LNCaP clone FGC (cell line): ENCODE measurements around the gene SMOC2.

Source experiments
- DNase-seq: peaks from one replicate; pipeline ENCODE4 v3.0.0-alpha.2; 2011; ENCODE audit warnings: low read depth
- H3K4me3 ChIP-seq: 2 replicates; pipeline ENCODE4 v1.5.1; 2011; ENCODE audit warnings: mild to moderate bottlenecking, low read depth, low read length, control low read depth
- CTCF ChIP-seq: IDR thresholded peaks from 2 replicates; pipeline ENCODE4 v1.5.1; 2012; ENCODE audit warnings: mild to moderate bottlenecking; ENCODE audit not compliant: control insufficient read depth, insufficient read depth; ENCODE audit errors: extremely low read depth

Gene SMOC2

GRCh38 chr6:168554898-168555617 lies 114.1 kb downstream of the SMOC2 start:
- no peak overlapping the region for H3K4me3 ChIP-seq
- no peak for DNase-seq
- TF ChIP-seq CTCF: no peak

DNA sequence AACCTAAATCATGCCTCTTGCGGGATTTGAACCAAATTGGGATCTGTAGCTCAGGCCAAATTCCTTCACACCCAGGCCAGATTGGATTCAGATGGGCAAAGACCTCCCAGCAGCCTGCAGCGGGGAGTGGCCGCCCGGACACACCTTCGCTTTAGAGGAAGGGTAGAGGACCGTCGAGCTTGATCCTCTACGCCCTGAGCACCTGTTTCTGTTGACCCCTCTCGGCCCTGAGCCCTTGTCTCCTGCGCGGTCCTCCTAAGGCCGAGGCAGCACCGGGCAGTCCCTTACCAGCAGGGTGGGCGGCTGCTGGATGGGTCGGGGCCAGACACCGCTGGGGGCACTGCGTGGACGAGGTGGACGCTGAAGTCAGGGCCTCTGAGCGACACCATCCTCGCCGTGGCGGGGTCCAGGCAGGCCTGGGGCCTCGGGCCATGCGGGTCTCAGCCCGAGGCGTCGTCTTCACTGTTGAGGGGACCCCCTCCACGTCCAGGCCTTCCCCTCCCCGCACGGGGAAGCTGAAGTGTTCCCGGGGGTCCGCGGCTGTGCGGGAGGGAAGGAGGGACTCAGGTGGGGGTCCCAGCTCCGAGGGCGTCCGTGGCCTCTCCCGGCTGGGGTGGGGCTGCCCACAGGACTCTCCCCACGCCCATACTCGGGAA lies 114.8 kb downstream of the SMOC2 start:
- no peak for DNase-seq
- no peak for TF ChIP-seq CTCF
- H3K4me3 ChIP-seq: no peak overlapping the region

- no peak for DNase-seq
- no peak for TF ChIP-seq CTCF
These were observed 116.5 kb downstream of the SMOC2 start for GRCh38 chr6:168557512-168557911.

GRCh38 chr6:168558686-168559085 lies 117.7 kb downstream of the SMOC2 start:
- H3K4me3 ChIP-seq: no peak overlapping the region
- TF ChIP-seq CTCF: no peak

More at GRCh38 chr6:168557512-168557911, 116.5 kb downstream of the SMOC2 start:
- no peak overlapping the region for H3K4me3 ChIP-seq

DNA sequence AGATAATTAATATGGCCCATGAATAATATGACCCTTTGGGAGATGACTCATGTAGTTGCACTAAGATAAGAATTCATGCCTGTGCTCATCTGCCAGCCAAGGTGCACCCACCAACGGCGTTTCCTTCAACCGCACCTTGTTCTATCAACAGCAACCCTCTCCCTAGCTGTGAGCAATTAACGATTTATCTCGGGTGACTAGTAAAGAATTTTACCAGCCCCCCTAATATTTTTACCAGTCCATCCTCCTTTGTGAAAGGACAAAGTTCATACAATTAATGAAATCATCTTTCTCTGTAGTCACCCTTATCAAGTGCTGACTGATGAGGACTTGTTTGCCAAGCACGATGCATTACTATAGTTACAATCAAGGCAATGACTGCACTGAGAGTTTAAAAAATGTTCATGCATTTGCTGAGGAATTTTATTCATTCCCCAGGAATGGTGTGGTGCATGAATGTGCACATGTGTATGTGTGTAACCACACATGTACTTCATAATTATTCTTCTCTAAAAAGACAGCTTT lies 118.7 kb downstream of the SMOC2 start:
- no peak for TF ChIP-seq CTCF
- H3K4me3 ChIP-seq: no peak overlapping the region
- DNase-seq: no peak

More at GRCh38 chr6:168558686-168559085, 117.7 kb downstream of the SMOC2 start:
- DNase-seq: no peak

GRCh38 chr6:168560126-168560525 lies 119.1 kb downstream of the SMOC2 start:
- no peak for DNase-seq
- no peak overlapping the region for H3K4me3 ChIP-seq

More at GRCh38 chr6:168560126-168560525, 119.1 kb downstream of the SMOC2 start:
- no peak for TF ChIP-seq CTCF
